ENCODE results near the gene SACM1L.

DNA sequence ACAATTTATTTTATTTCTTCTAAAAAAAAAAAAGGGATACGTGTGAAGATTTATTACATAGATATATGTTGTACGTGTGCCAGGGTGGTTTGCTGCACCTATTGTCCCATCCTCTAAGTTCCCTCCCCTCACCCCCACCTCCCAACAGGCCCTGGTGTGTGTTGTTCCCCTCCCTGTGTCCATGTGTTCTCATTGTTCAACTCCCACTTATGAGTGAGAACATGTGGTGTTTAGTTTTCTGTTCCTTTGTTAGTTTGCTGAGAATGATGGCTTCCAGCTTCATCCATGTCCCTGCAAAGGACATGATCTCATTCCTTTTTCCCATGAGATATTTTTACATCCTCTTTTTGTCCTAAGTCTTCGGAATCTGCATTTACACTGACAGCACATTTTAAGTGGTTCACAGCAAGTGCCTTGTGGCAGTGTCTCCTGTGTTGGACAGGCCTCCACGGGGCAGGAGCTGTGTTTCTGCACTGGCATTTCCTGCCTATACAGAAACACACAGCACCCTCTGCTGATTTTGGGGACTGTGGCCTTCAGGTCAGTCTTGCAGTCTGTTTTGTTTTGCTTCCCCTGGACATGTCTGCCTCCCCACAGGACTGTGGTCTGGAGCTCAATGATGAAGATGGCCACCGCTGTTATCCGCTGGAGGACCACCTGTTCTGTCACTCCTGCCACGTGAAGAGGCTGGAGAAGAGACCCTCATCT is 12.7 kb upstream of the SACM1L start:
- no peak for TF ChIP-seq CTCF (IDR thresholded peaks at IDR 0.05; ENCODE audit: low read depth, low read length, missing input control)
- TF ChIP-seq, protein P1, sequence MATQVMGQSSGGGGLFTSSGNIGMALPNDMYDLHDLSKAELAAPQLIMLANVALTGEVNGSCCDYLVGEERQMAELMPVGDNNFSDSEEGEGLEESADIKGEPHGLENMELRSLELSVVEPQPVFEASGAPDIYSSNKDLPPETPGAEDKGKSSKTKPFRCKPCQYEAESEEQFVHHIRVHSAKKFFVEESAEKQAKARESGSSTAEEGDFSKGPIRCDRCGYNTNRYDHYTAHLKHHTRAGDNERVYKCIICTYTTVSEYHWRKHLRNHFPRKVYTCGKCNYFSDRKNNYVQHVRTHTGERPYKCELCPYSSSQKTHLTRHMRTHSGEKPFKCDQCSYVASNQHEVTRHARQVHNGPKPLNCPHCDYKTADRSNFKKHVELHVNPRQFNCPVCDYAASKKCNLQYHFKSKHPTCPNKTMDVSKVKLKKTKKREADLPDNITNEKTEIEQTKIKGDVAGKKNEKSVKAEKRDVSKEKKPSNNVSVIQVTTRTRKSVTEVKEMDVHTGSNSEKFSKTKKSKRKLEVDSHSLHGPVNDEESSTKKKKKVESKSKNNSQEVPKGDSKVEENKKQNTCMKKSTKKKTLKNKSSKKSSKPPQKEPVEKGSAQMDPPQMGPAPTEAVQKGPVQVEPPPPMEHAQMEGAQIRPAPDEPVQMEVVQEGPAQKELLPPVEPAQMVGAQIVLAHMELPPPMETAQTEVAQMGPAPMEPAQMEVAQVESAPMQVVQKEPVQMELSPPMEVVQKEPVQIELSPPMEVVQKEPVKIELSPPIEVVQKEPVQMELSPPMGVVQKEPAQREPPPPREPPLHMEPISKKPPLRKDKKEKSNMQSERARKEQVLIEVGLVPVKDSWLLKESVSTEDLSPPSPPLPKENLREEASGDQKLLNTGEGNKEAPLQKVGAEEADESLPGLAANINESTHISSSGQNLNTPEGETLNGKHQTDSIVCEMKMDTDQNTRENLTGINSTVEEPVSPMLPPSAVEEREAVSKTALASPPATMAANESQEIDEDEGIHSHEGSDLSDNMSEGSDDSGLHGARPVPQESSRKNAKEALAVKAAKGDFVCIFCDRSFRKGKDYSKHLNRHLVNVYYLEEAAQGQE (IDR thresholded peaks at IDR 0.05) = no peak
- TF ChIP-seq SP1 (IDR thresholded peaks at IDR 0.05) = no peak
- TF ChIP-seq GABPA (IDR thresholded peaks at IDR 0.05 in 1 of 2, conservative IDR thresholded peaks at IDR 0.05 in 1 of 2) = no peak
- TF ChIP-seq FOXA1 (IDR thresholded peaks at IDR 0.05) = no peak
- no peak for TF ChIP-seq YY1 (IDR thresholded peaks at IDR 0.05)
- TF ChIP-seq TAF1 (conservative IDR thresholded peaks at IDR 0.05) = no peak
- no peak for TF ChIP-seq RAD21 (IDR thresholded peaks at IDR 0.05)
- no peak for TF ChIP-seq JUND (IDR thresholded peaks at IDR 0.05)
- TF ChIP-seq FOXA2 (IDR thresholded peaks at IDR 0.05) = no peak
- no peak for TF ChIP-seq MAX (IDR thresholded peaks at IDR 0.05)
- no peak for TF ChIP-seq ATF3 (IDR thresholded peaks at IDR 0.05)
- no peak for TF ChIP-seq EGR1 (IDR thresholded peaks at IDR 0.05; ENCODE audit: low read depth in 2 of 2)
- TF ChIP-seq, protein P2, sequence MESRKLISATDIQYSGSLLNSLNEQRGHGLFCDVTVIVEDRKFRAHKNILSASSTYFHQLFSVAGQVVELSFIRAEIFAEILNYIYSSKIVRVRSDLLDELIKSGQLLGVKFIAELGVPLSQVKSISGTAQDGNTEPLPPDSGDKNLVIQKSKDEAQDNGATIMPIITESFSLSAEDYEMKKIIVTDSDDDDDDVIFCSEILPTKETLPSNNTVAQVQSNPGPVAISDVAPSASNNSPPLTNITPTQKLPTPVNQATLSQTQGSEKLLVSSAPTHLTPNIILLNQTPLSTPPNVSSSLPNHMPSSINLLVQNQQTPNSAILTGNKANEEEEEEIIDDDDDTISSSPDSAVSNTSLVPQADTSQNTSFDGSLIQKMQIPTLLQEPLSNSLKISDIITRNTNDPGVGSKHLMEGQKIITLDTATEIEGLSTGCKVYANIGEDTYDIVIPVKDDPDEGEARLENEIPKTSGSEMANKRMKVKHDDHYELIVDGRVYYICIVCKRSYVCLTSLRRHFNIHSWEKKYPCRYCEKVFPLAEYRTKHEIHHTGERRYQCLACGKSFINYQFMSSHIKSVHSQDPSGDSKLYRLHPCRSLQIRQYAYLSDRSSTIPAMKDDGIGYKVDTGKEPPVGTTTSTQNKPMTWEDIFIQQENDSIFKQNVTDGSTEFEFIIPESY (IDR thresholded peaks at IDR 0.05) = no peak

All from liver (tissue), 3 donors.